ENCODE data around the gene TTC9B.

Gene TTC9B

DNA sequence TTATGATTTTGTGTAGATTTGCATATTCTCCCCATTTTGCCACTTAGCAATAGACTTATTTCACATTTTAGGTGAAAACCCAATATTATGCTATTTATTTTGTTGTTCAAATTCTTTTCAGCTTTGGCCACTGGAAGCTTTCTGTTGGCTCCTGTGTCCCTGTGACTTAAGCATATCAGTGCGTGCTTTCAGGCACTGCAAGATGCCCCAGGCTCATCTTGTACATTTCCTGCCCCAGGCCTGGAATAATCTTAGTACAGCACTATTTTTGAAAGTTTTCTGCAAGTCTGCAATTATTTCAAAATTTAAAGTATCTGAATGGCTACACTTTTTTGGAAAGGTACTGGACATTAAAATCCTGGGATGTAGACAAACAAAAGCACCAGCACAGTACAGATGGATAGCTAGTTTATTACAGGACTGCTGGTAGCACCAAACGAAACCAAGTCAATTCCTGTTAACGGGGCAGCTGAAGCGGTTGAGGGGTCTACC lies 11.8 kb upstream of the TTC9B start:
- no peak overlapping the region for H3K4me3 ChIP-seq (ENCODE audit: low read depth, low read length)
- no peak for DNase-seq (ENCODE audit: low read depth)
- TF ChIP-seq CTCF (IDR thresholded peaks at IDR 0.05; ENCODE audit: control insufficient read depth, extremely low read depth, insufficient read depth), result no peak

GRCh38 chr19:40229484-40229883 lies 11.3 kb upstream of the TTC9B start:
- H3K4me3 ChIP-seq (ENCODE audit: low read depth, low read length), result no peak overlapping the region
- no peak for TF ChIP-seq CTCF (IDR thresholded peaks at IDR 0.05; ENCODE audit: control insufficient read depth, extremely low read depth, insufficient read depth)
- DNase-seq (ENCODE audit: low read depth), result no peak

DNA sequence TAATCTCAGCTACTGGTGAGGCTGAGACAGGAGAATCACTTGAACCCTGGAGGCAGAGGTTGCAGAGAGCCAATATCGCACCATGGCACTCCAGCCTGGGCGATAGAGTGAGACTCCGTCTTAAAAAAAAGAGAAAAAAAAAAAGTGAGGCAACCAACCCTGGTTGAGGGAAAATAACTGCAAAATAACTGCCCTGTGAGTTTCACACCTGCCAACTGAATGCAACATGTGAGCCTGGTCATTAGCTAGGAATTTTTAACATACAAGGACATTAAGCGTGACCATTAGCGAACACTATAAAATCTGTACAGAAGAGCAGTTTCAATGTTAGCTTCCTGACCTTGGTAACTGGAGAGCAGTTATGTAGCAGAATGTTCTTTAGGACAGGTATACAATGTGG lies 10.7 kb upstream of the TTC9B start:
- TF ChIP-seq CTCF (IDR thresholded peaks at IDR 0.05; ENCODE audit: control insufficient read depth, extremely low read depth, insufficient read depth), result no peak
- H3K4me3 ChIP-seq (ENCODE audit: low read depth, low read length), result no peak overlapping the region
- DNase-seq (ENCODE audit: low read depth), result no peak

DNA sequence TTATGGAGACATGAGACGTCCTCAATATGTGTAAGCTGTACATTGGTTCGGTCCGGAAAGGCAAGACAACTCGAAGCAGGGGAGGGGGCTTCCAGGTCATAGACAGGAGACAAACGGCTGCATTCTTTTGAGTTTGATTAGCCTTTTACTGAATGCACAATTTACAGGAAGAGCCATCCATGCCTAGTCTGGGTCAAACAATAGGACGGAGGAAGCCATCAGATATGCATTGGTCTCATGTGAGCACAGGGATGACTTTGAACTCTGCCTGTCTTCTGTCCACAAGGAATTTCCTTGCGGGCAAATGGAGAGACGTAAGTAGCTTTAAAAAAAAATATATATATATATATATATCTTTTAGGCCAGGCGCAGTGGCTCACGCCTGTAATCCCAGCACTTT lies 10.2 kb upstream of the TTC9B start:
- no peak for DNase-seq (ENCODE audit: low read depth)
- TF ChIP-seq CTCF (IDR thresholded peaks at IDR 0.05; ENCODE audit: control insufficient read depth, extremely low read depth, insufficient read depth), result no peak
- H3K4me3 ChIP-seq (ENCODE audit: low read depth, low read length), result no peak overlapping the region

DNA sequence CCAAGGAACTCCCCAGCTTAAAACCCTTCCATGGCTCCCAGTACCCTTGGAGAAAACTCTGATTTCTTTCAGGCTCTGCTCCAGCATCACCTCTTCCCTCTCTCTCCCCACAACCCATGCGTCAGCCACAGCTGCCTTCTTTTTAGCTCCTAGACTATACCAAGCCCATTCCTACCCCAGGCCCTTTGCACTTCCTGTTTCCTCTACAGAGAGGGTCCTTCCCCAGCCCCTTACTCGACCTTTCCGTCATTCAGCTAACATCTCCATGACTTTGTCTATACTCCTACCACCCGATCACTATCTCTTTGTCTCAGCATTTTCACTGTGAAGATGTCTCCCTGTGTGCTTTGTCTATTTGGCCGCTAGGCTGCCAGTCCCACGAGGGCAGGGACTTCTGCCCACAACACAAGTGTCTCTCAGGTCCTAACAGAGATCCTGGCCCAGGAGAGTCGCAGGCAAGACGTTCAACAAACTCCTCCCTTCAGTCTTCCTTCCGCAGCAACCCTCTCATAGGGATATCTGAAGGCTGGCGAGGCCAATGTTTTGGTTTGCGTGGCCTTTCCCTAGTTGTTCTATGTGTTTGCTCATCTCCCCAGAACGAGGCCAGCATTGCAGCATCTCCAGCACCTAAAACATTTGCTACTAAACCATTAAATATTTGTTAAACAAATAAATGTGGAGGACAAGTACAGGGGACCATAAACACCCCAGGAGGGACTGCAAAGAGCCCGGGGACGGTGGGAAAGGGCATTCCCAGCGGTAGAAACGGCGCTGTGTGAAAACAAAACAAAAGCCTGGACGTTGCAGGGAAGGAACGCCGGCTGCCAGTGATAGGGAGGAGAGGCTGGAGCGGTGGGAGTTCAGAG lies 7.5 kb upstream of the TTC9B start:
- peak; percentile 32 for DNase-seq (ENCODE audit: low read depth)
- no peak overlapping the region for H3K4me3 ChIP-seq (ENCODE audit: low read depth, low read length)
- TF ChIP-seq CTCF (IDR thresholded peaks at IDR 0.05; ENCODE audit: control insufficient read depth, extremely low read depth, insufficient read depth), result no peak

- no peak overlapping the region for H3K4me3 ChIP-seq (ENCODE audit: low read depth, low read length)
- no peak for DNase-seq (ENCODE audit: low read depth)
- TF ChIP-seq CTCF (IDR thresholded peaks at IDR 0.05; ENCODE audit: control insufficient read depth, extremely low read depth, insufficient read depth), result no peak
These were observed 6.4 kb upstream of the TTC9B start for GRCh38 chr19:40224342-40225150.
